ENCODE results near the gene MIA3. TPM values are rescaled to one million over a fixed set of nuclear protein-coding genes. Genes with fewer than 3 reads are reported as not detected.

The MIA3 gene
- total and polyA plus RNA-seq, 9 of the 15 experiments (the other 6 are each of a cell fraction or from before 2014, with no cell fraction given) = 21.6 to 89.4 (median 40.8) TPM

- TF ChIP-seq, protein P1, sequence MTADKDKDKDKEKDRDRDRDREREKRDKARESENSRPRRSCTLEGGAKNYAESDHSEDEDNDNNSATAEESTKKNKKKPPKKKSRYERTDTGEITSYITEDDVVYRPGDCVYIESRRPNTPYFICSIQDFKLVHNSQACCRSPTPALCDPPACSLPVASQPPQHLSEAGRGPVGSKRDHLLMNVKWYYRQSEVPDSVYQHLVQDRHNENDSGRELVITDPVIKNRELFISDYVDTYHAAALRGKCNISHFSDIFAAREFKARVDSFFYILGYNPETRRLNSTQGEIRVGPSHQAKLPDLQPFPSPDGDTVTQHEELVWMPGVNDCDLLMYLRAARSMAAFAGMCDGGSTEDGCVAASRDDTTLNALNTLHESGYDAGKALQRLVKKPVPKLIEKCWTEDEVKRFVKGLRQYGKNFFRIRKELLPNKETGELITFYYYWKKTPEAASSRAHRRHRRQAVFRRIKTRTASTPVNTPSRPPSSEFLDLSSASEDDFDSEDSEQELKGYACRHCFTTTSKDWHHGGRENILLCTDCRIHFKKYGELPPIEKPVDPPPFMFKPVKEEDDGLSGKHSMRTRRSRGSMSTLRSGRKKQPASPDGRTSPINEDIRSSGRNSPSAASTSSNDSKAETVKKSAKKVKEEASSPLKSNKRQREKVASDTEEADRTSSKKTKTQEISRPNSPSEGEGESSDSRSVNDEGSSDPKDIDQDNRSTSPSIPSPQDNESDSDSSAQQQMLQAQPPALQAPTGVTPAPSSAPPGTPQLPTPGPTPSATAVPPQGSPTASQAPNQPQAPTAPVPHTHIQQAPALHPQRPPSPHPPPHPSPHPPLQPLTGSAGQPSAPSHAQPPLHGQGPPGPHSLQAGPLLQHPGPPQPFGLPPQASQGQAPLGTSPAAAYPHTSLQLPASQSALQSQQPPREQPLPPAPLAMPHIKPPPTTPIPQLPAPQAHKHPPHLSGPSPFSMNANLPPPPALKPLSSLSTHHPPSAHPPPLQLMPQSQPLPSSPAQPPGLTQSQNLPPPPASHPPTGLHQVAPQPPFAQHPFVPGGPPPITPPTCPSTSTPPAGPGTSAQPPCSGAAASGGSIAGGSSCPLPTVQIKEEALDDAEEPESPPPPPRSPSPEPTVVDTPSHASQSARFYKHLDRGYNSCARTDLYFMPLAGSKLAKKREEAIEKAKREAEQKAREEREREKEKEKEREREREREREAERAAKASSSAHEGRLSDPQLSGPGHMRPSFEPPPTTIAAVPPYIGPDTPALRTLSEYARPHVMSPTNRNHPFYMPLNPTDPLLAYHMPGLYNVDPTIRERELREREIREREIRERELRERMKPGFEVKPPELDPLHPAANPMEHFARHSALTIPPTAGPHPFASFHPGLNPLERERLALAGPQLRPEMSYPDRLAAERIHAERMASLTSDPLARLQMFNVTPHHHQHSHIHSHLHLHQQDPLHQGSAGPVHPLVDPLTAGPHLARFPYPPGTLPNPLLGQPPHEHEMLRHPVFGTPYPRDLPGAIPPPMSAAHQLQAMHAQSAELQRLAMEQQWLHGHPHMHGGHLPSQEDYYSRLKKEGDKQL (CRISPR knock-in tag; IDR thresholded peaks at IDR 0.05; ENCODE audit: borderline replicate concordance) = peak; percentile 3; the same call in 1 of the 2 replicates
- TF ChIP-seq MEIS2 (IDR thresholded peaks at IDR 0.05; ENCODE audit: partially characterized antibody) (peak; percentile 96), SMARCC2 (IDR thresholded peaks at IDR 0.05; ENCODE audit: low read depth) (peak; percentile 17; the same call in 1 of the 2 replicates), ZZZ3 (IDR thresholded peaks at IDR 0.05) (no peak), SP1 (CRISPR knock-in tag; IDR thresholded peaks at IDR 0.05) (peak; percentile 36), HES1 (IDR thresholded peaks at IDR 0.05; ENCODE audit: low read depth) (peak; percentile 100), DMBX1 (CRISPR knock-in tag; IDR thresholded peaks at IDR 0.05; ENCODE audit: borderline replicate concordance) (peak; percentile 71; the same call in 1 of the 2 replicates), RBFOX2 (IDR thresholded peaks at IDR 0.05; ENCODE audit: low read depth, low read length) (peak; percentile 80), CREB3L1 (IDR thresholded peaks at IDR 0.05; ENCODE audit: borderline replicate concordance, low read depth) (peak; percentile 29; the same call in 1 of the 2 replicates), PHB (CRISPR knock-in tag; IDR thresholded peaks at IDR 0.05) (no peak), KAT7 (CRISPR knock-in tag; IDR thresholded peaks at IDR 0.05; ENCODE audit: borderline replicate concordance) (peak; percentile 76; the same call in 1 of the 2 replicates), MTA2 (IDR thresholded peaks at IDR 0.05; ENCODE audit: low read depth) (peak; percentile 66), THAP12 (CRISPR knock-in tag; IDR thresholded peaks at IDR 0.05) (0 out of 2 replicates have a peak, but pooled peaks have one; percentile 21), SRF (CRISPR knock-in tag; IDR thresholded peaks at IDR 0.05) (0 out of 4 replicates have a peak, but pooled peaks of 1 of the 2 experiments have one; percentile 17)
Measured at GRCh38 chr1:222711319-222712252, 93.7 kb downstream of the MIA3 start (continued).
